GM18505 (cell line): ENCODE data around the gene KMT5C.
A peak's percentile ranks its signal among the peaks of the same experiment; 100 is the strongest.

Source experiments
- ATAC-seq: cut with Tn5 transposase; IDR thresholded peaks from one replicate; pipeline ENCODE4 v1.9.1; 2021; ENCODE audit not compliant: unreplicated experiment
- POLR2A ChIP-seq: IDR thresholded peaks from 4 replicates; pipeline ENCODE4 v1.6.1; 2011; ENCODE audit warnings: borderline replicate concordance; ENCODE audit not compliant: insufficient read depth, insufficient read length; ENCODE audit errors: extremely low read depth

KMT5C gene

DNA sequence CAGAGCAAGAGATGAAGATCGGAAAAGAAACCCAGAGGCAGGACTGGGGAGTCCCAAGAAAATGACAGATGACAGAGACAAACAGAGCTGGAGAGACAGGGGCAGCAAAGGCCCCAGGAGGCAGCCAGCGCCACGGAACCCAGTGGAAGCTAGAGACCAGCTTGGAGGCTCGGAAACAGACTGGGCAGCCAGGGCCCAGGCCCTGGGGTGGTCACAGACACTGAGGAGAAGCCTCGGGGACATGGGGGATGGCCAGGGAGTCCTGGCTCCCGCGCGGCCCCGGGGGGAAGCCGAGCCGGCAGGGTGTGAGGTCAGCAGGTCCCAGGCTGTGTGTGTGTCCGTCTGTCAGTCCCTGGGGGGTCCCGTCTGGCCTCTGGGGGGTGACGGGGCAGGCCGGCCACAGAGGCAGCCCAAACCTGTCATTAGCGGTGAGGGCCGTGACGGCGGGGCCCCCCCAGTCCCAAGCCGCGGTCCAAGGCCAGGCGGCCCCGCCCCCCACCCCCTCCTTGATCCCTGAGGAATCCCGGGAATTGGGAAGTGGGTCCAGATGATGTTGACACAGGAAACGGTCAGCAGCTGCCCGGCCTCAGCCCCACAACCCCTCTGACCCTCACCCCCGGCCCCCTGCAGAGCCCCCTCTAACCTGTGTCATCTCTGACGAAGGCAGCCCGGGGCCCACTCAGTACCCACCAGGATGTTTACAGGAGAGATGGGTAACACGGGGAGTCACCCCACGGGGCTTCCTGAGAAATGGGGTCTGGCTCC lies 34.5 kb downstream of the KMT5C start:
- no peak for ATAC-seq
- TF ChIP-seq POLR2A: no peak

DNA sequence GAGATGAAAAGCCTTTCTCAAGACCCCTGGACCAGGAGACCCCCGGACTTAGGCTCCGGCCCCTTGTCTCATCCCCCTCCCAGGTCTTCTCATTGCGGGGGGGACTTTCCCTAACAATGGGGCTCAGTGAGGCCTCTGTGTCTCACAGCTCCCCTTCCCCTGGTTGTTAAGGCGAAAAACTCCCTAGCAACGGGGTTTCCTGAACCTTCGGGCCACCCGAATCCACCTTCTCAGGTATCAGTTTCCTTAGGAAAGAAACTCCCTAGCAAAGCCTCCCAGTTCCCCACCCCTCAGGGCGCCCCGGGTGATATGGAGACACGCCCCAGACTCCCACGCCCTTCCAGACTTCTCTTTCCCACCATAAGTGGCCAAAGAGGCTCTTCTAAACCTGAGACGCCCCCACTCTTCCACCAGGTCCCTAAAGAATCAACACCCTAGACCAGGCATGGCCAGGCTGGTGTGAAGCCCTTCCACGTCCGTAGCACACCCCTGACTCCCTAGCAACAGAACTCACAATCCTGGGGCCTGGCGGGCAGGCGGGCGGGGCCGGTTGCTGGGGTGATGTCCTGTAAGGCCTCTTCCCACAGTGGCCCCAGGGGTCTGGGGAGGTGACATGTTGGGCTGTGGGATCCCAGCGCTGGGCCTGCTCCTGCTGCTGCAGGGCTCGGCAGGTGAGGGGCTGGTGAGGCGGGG lies 36.7 kb downstream of the KMT5C start, which contains the start of gene TMEM190:
TSS of gene TMEM190 (plus strand) at position 586 of the 693 bp plus-strand sequence. CDS start at position 614, 28 bp downstream.
- no peak for ATAC-seq
- TF ChIP-seq POLR2A: no peak

DNA sequence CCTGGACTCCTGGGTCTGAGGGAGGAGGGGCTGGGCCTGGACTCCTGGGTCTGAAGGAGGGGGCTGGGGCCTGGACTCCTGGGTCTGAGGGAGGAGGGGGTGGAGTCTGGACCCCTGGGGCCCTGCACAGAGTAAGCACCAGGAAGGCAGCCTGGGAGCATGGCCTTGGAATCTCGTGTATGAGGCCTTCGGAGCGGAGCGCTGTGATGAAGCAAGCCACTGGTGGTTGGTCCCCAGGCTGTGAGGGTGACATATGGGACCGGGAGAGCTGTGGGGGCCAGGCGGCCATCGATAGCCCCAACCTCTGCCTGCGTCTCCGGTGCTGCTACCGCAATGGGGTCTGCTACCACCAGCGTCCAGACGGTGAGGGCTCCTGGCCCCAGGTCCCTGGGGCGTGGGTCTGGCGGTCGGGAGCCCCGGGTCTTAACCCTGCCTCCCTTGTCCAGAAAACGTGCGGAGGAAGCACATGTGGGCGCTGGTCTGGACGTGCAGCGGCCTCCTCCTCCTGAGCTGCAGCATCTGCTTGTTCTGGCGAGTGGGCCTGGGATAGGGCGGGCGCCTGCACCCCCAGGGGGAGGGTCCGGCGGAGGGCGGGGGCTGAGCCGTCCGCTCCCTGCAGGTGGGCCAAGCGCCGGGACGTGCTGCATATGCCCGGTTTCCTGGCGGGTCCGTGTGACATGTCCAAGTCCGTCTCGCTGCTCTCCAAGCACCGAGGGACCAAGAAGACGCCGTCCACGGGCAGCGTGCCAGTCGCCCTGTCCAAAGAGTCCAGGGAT lies 37.9 kb downstream of the KMT5C start:
- no peak for ATAC-seq
- no peak for TF ChIP-seq POLR2A

DNA sequence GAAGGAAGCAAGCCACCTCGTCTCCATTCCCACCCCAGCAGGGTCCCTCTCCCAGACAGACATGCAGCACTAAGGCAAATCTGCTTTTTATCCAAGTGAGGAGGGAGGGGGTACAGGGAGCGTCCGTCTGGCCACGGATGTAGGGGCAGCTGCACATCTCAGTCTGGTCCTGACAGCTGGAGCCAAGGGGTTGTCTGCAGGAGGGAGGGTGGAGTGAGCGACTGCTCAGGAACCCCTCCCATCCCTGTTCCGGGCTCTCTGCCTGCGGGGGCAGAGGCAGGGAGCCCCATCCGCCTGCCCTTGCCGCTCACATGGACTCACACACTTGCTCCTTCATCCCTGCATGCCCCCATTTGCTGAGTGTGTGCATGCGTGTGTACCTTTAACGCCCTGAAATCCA lies 39.5 kb downstream of the KMT5C start:
- ATAC-seq: no peak
- TF ChIP-seq POLR2A: no peak

DNA sequence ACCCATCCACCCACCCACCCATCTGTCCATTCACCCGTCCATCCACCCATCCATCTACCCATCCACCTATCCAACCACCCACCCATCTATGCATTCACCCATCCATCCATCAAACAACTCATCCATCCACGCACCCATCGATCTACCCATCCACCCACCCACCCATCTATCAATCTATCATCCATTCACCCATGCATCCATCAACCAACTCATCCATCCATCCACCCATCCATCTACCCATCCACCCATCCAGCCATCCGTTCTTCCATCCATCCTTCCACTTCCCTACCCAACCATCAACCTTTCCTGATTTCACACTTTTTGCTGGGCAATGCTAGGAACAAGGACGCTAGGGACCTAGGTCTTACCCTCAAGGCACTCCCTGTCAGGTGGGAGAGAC lies 42.3 kb downstream of the KMT5C start:
- ATAC-seq: no peak
- TF ChIP-seq POLR2A: no peak

DNA sequence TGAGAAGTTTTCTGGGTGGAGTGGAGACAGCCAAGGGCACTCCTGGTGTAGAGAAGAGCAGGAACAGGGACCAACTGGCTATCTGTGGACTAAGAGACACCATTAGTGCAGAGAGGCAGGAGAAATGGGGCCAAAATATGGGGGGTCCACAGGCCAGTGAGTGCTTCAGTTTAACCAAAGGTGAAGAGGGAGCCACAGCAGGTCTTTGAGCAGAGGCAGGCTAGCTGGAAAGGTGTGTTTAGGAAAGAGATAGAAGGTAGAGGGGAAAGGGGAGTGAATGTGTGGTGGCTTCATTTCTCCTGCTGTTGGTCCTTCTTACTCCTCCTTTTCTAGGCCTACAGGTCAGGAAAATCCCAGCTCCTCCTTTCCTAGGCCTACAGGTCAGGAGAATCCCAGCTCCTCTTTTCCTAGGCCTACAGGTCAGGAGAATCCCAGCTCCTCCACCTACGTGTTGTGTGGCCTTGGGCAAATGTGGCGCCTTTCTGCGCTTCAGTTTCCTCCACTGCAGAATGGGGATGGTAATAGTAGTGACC lies 42.9 kb downstream of the KMT5C start:
- ATAC-seq: no peak
- no peak for TF ChIP-seq POLR2A

DNA sequence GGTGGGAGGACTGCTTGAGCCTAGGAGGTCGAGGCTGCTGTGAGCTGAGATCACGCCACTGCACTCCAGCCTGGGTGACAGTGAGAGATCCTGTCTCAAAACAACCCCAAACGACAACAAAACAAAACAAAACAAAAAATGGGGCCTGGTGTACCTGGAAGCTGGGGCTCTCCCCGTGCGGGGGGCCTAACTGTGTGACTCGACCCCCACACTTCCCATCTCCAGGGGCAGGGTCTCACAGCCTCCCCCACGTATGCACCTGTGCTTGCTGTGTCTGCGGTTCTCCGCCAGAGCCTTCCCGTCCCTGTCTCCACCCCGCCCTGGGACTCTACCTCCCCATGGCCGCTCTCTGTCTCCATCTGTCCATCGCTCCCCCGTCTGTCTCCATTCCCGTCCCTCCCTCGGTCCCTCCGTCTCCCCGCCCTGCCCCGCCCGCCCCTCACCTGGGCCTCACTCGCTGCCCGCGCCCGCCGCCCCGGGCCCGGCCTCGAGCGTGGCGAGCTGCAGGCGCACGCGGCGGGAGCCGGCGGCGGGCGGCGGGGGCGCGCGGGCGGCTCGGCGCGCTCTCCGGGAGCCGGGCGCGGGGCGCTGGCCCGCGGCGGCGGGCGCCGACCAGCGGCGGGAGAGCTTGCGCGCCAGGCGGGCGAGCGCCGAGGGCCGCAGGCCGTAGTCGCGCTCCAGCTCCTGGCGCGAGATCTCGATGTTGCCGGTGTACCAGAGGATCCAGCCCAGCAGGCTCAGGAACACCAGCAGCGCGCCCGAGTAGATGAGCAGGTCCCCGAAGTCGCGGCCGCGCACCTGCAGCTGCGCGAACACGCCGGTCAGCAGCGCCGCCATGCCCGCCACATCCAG lies 43.8 kb downstream of the KMT5C start:
- no peak for ATAC-seq
- peak; percentile 60 for TF ChIP-seq POLR2A

DNA sequence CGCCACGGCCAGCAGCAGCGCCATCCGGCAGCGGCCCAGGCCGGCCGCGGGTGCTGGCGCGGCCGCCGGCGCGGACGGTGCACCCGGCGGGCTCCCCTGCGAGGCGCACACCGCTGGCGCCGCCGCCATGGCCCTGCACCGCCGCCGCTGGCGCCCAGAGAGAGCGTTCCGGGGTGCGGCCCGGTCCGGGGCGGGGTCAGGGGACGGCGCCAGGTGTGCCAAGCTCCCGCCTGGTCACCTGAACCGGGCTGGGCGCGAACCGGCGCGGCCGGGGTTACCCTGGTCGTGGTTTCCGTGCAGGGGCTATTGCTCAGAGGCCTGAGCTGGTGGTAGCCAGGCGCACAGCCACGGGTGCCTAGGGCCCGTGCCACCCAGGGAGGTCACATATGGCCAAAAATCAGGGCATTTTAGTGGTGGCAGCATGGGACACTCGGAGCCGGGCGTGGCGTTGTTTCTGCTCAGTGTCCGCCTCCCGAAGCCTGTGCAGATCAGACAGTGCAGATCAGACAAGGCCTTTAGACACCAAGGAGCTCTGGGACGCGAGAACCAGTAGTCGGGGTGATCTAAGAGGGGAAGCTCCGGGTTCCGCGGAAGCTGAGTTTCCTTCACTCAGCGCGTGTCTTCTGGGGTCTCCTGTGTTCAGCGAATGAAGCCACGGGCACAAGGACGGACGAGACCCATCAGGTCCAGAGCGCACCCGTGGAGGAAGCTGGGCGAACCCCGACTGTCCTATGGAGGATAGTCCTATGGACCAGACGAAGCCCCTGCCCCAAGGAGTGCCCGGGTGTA lies 44.6 kb downstream of the KMT5C start, which contains the start of gene TMEM238:
TSS of gene TMEM238 (minus strand) at position 162 of the 789 bp plus-strand sequence. CDS start at position 129, 33 bp downstream.
- no peak for ATAC-seq
- TF ChIP-seq POLR2A: peak; percentile 34

DNA sequence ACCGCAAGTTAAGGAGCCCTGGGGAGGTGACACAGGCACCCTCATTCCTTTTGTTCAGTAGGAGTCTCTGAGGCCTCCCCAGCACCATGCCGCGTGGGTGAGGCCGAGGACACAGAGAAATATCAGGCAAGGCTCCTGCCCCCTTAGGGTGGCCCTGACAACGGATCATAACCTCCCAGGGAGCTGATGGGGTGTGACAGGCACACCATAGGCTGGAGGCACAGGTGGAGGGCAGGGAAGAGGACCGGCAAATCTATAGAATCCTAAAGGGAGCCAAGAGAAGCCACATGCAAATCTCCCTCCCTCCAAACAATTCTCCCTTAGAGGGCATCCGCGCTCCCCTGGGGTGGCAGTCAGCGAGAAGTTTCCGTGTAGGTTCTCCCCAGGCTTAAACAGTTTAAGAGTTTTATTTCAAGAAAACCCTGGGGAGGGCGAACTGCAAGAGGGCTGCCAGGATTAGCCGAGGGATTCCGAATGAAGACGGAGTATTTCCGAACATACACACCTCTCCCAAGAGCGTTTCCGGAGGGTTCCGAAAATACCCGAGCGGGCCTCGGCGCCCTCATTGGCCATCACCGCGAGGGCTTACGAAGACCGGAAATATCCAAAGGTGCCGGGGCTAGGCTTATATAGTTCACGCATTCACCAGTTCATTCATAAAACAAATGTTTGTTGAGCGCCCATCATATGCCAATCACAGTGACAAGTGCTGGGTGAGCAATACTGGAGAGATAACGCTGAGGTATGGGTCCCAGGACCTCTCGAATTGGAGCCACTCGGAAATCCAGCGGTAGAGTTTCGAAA lies 45.4 kb downstream of the KMT5C start:
- no peak for TF ChIP-seq POLR2A
- ATAC-seq: peak; percentile 47

DNA sequence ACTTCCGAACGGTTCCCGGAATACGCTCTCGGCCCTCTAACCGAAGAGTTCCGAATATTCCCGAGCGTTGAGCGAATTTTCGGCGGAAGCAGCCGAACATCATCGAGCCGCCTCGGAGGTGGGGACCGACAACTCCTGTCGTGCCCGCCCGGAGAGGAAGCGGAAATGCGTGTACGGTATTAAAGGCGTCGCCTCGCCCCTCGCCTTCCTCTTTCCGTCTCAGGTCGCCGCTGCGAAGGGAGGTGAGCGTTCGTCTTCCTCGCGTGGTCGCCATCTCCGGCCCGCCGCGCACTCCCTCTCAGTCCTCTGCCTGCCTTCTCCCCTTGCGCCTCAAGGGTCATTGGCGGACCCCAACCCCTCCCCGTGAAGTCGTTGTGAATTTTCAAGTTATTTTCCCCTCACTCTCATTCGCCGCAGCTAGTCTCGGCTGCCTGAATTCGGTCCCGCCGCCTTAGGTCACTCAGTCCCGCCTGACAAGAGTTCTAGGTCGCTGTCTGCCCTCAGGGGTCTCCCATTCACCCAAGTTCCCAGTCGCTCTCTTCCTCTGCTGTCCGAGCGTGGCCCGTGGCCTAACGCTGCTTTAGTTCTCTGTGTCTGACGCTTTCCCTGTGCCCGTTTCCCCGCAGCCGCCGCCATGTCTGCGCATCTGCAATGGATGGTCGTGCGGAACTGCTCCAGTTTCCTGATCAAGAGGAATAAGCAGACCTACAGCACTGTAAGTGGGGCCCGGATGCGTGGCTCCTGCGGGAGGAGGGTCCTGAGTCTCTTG lies 46.2 kb downstream of the KMT5C start, which contains the start of gene RPL28:
TSS of gene RPL28 (plus strand) at position 209 of the 769 bp plus-strand sequence. CDS start at position 635, 426 bp downstream.
- peak; percentile 100 for TF ChIP-seq POLR2A
- peak; percentile 62 for ATAC-seq
